Spleen (tissue), 7 donors: ENCODE results near the gene NLK.

Experiments used
- CTCF ChIP-seq, 11 experiments: fragments of 200-600 bp in 7 of 11; fragments of 450-650 bp in 4 of 11; sonication (generic) in 4 of 11; IDR thresholded peaks in 8 of 11; conservative IDR thresholded peaks in 3 of 11; 1 replicate in 7 of 11; 2 replicates in 4 of 11; pipeline versions ENCODE4 v1.4.0 to v1.8.0; 2016 to 2021; ENCODE audit warnings: antibody characterized with exemption in 11 of 11, inconsistent platforms in 4 of 11, mild to moderate bottlenecking in 1 of 11
- POLR2A ChIP-seq, 3 donors: fragments of 450-650 bp; IDR thresholded peaks; one replicate each; pipeline ENCODE4 v1.5.1; 2017; ENCODE audit warnings: antibody characterized with exemption in 3 of 3, mild to moderate bottlenecking in 1 of 3
- donor health status: DM: no; HTN: no; CAD: no; lungs with moderate emphysema.
- donor health status: DM: no; HTN: no; CAD: no.
- donor health status: DM: no; HTN: no; CAD: no.

GRCh38 chr17:28029044-28029443 lies 13.4 kb upstream of the NLK start:
- TF ChIP-seq POLR2A (IDR thresholded peaks at IDR 0.05) (no peak), CTCF (IDR thresholded peaks at IDR 0.05 in 8 of 11, conservative IDR thresholded peaks at IDR 0.05 in 3 of 11) (no peak)
